IPS-15b (cell line): ENCODE results near the gene ZDHHC14.

Experiments used
- H3K27me3 ChIP-seq: one replicate; pipeline ENCODE4 v1.6.1; 2013; ENCODE audit warnings: low read length; ENCODE audit not compliant: control insufficient read depth, insufficient read depth
- H3K36me3 ChIP-seq: one replicate; pipeline ENCODE4 v1.6.1; 2013; ENCODE audit warnings: low read length; ENCODE audit not compliant: control insufficient read depth, insufficient read depth
- H3K4me1 ChIP-seq: one replicate; pipeline ENCODE4 v1.6.1; 2013; ENCODE audit warnings: mild to moderate bottlenecking, low read length; ENCODE audit not compliant: control insufficient read depth, insufficient read depth
- H3K4me3 ChIP-seq: one replicate; pipeline ENCODE4 v1.5.1; 2013; ENCODE audit warnings: low read depth, low read length
- H3K9ac ChIP-seq: one replicate; pipeline ENCODE4 v1.6.1; 2013; ENCODE audit warnings: low read depth, mild to moderate bottlenecking, low read length
- H3K9me3 ChIP-seq: one replicate; pipeline ENCODE4 v1.6.1; 2013; ENCODE audit warnings: mild to moderate bottlenecking, low read length; ENCODE audit not compliant: control insufficient read depth, insufficient read depth

The ZDHHC14 gene

GRCh38 chr6:157528931-157529653 is 148.1 kb downstream of the ZDHHC14 start:
- H3K9ac ChIP-seq: no peak overlapping the region
- no peaks in the 10 kb centered on the region for H3K27me3 ChIP-seq
- peaks cover 15% of the 10 kb centered on the region for H3K4me1 ChIP-seq
- no peaks in the 10 kb centered on the region for H3K36me3 ChIP-seq
- H3K9me3 ChIP-seq: no peaks in the 10 kb centered on the region
- H3K4me3 ChIP-seq: no peak overlapping the region

- Histone ChIP-seq H3K4me3 (no peak overlapping the region), H3K36me3 (no peaks in the 10 kb centered on the region), H3K9ac (no peak overlapping the region), H3K9me3 (no peaks in the 10 kb centered on the region), H3K4me1 (peaks cover 15% of the 10 kb centered on the region), H3K27me3 (no peaks in the 10 kb centered on the region)
Measured at GRCh38 chr6:157529654-157530039, 148.7 kb downstream of the ZDHHC14 start.

DNA sequence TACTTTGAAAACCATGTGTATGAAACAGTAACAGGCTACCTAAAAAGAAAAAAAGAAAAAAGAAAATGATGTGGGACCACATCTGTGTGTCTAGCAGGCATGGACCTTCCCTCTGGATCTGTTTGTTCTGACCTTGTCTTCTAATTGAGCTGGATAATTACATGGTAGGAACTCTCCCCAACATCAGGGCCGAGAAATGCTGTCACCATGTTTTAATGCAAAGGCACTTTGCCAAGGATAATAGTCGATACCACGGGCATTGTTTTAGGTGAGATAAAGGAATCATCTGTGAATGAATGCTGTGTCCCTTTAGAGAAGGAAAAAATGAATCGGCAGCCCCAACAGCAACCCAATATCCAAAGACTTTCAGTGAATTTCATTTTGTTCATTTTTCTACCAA is 149.1 kb downstream of the ZDHHC14 start:
- Histone ChIP-seq H3K27me3 (peaks cover 1% of the 10 kb centered on the region), H3K4me3 (no peak overlapping the region), H3K36me3 (no peaks in the 10 kb centered on the region), H3K4me1 (peaks cover 17% of the 10 kb centered on the region), H3K9ac (no peak overlapping the region), H3K9me3 (no peaks in the 10 kb centered on the region)

GRCh38 chr6:157530724-157531168 is 149.8 kb downstream of the ZDHHC14 start:
- Histone ChIP-seq H3K4me3 (no peak overlapping the region), H3K36me3 (no peaks in the 10 kb centered on the region), H3K4me1 (peaks cover 23% of the 10 kb centered on the region), H3K9me3 (no peaks in the 10 kb centered on the region), H3K9ac (no peak overlapping the region), H3K27me3 (peaks cover 7% of the 10 kb centered on the region)

DNA sequence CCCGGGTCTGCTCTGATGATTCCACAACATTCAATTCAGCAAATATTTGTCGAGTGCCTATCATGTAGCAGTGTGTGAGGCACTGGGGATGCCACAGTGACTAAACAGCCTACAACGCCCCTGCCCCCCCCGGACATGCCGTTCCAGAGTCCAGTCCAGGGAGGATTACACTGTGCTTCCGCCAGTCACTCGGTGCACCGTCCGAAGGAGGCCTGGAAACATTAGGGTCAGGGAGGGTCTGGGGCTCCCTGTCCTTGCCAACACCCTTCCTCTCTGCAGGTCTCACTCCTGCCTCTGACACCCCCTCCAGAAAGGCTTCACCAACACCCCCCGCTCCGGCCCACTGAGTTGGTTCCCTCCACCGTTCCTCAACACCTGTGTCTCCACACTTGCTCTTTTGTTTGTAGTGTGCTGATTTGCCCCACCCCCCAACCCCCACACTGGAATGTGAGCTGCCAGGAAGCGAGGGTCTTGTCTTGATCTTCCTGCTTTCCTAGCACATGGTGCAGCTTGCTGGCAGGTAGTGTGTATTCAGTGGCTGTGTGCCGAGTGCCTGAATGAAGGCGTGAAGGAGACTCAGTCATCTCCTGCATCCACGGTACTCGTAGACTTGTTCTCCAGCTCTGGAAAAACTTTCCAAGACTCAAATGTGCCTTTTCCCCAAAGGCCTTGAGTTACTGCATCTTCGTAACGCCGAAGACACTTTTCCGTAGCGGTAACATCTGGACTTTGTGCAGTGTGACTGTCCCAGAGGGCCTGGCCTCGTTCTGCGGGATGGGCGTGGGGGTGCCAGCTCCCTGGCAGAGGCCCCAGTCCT is 150.4 kb downstream of the ZDHHC14 start:
- peaks cover 10% of the 10 kb centered on the region for H3K27me3 ChIP-seq
- H3K9me3 ChIP-seq: no peaks in the 10 kb centered on the region
- peaks cover 25% of the 10 kb centered on the region for H3K4me1 ChIP-seq
- no peaks in the 10 kb centered on the region for H3K36me3 ChIP-seq
- H3K9ac ChIP-seq: no peak overlapping the region
- H3K4me3 ChIP-seq: no peak overlapping the region

DNA sequence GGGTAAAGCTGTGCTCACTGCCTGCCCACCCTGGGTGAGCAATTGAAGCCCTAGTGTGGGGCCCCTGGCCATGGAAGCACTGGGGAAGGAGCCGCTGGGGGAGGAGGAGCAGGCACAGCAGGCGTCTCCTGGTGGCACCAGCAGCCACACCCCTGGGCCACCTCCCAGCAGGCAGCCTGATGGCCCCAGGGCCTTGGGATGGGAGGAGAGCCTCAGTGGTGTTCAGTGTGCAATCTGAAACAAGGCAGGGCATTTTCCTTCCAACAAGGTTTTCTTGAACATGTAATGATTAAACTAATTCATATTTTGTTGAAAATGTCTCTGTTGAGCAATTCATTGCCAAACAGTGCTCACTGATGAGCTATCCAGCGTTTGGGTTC is 151.0 kb downstream of the ZDHHC14 start:
- Histone ChIP-seq H3K36me3 (no peaks in the 10 kb centered on the region), H3K4me3 (no peak overlapping the region), H3K27me3 (peaks cover 10% of the 10 kb centered on the region), H3K9me3 (no peaks in the 10 kb centered on the region), H3K4me1 (peaks cover 25% of the 10 kb centered on the region), H3K9ac (no peak overlapping the region)

DNA sequence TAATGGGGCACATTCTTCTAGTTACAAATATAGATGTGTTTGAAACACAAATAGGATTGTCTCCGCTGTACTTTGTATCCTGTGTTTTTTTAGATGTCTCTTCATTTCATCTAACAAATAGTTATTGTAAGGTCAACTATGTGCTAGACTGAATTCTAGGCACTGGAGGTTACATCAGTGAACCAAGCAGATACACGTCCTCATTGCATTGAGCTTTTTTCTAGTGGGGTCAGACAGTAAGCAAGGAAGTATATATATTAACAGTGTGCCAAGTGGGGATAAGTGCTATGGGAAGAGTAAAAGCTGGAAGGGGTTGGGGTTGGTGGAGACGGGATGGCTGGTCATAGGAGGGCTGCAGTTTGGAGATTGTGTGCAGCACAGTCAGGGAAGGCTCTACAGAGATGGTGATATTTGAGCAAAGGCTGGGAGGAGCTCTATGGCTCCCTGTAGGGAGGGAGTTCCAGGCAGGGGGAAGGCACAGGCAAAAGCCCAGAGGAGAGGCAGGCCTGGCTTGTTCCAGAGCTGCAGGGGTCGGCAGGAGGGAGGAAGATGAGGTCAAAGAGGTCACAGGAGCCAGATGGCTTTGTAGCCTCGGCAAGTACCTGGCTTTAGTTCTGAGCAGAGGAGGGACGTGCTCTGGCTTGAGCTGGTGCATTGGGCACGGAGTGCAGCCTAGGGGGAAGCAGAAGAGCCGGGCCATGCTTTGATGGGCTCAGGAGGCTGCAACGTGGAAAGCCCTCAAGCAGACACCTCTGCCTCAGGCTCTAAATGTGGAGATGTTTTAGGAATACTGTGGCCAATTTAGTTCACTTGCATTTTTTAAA is 152.3 kb downstream of the ZDHHC14 start:
- Histone ChIP-seq H3K4me3 (no peak overlapping the region), H3K9me3 (no peaks in the 10 kb centered on the region), H3K36me3 (no peaks in the 10 kb centered on the region), H3K4me1 (peaks cover 25% of the 10 kb centered on the region), H3K9ac (no peak overlapping the region), H3K27me3 (peaks cover 10% of the 10 kb centered on the region)

GRCh38 chr6:157534134-157534871 is 153.3 kb downstream of the ZDHHC14 start:
- H3K36me3 ChIP-seq: no peaks in the 10 kb centered on the region
- peaks cover 10% of the 10 kb centered on the region for H3K27me3 ChIP-seq
- H3K4me3 ChIP-seq: no peak overlapping the region
- no peak overlapping the region for H3K9ac ChIP-seq
- H3K4me1 ChIP-seq: peaks cover 25% of the 10 kb centered on the region
- H3K9me3 ChIP-seq: no peaks in the 10 kb centered on the region

DNA sequence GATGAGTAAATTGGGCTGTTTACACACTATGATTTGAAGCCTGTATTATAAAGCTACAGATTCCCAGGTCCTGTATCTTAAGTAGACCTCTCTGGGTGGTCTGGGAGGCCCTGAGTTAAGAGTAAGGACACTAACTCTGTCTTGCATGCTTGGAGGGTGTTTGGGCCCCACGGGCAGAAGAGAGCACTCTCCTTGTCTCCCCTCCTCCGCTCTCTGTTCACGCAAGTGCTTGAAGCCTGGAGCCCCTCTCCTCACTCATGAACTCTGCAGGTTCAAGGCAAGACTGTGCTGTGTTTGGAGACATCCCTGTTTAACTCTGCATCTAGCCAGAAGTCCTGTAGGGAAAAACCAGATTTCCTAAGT is 154.0 kb downstream of the ZDHHC14 start:
- Histone ChIP-seq H3K36me3 (no peaks in the 10 kb centered on the region), H3K27me3 (peaks cover 10% of the 10 kb centered on the region), H3K4me3 (no peak overlapping the region), H3K9me3 (no peaks in the 10 kb centered on the region), H3K9ac (no peak overlapping the region), H3K4me1 (peaks cover 25% of the 10 kb centered on the region)

DNA sequence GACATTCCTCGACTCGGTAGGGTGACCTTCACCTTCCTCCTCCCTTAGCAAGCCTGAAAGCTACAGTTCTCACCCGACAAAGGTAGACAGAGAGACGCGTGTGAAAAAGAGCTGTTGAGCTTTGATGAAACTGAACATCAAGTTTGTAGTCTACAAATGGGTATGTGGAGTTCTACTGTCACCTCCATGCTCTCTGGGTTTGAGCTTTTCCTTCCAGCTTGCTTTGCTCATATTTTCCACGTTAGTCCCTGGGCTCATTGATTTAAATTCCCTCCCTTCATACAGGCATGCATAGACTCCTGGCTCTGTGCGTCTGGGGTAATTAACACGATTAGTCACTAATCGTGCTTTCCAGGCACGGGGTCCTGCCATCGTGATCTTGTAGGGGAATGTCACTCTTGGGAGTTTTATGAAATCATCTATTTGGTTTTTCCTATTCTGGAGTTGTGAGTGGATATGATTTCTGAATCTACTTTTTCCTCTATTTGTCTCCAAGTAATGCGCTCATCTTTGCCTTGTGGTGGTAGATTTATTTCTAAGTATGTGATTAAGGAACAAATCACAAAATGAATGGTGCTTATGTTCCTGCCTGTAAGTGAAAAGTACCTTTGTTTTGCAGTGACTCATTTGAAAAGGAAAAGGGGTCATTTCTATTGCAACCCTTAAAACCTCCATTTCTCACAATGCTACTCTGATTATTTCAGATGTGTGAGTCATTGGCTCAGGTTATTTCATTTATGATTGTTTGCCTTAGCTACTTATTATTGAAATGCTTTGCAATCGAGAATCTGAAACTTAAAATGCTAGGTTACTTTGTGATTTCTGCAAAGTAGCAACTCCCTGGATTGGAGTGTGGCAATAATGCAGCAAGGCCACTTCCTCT is 154.6 kb downstream of the ZDHHC14 start:
- peaks cover 24% of the 10 kb centered on the region for H3K4me1 ChIP-seq
- H3K27me3 ChIP-seq: peaks cover 10% of the 10 kb centered on the region
- H3K9ac ChIP-seq: no peak overlapping the region
- H3K36me3 ChIP-seq: no peaks in the 10 kb centered on the region
- no peaks in the 10 kb centered on the region for H3K9me3 ChIP-seq
- no peak overlapping the region for H3K4me3 ChIP-seq
